ENCODE data around the gene GLUD2.

GLUD2 gene

GRCh38 chrX:121014826-121015225 lies 32.6 kb upstream of the GLUD2 start:
- H4K8ac ChIP-seq (ENCODE audit: low read length), result no peak overlapping the region
- H3K27ac ChIP-seq (ENCODE audit: low read length, poor library complexity, severe bottlenecking), result no peak overlapping the region
- no peaks in the 10 kb centered on the region for H3K27me3 ChIP-seq (ENCODE audit: control insufficient read depth in 1 of 2, insufficient read depth in 1 of 2, low read length in 2 of 2)
- H3K9ac ChIP-seq (ENCODE audit: low read length), result no peak overlapping the region
- no peaks in the 10 kb centered on the region for H3K79me1 ChIP-seq (replicated peaks; ENCODE audit: low read length, poor library complexity, severe bottlenecking)
- H3K4me1 ChIP-seq (ENCODE audit: control insufficient read depth, insufficient read depth, low read depth, low read length), result no peaks in the 10 kb centered on the region
- no peak overlapping the region for H3K18ac ChIP-seq (ENCODE audit: low read depth in 1 of 2, low read length in 2 of 2)
- no peak overlapping the region for H3K4me2 ChIP-seq (ENCODE audit: low read length, poor library complexity, severe bottlenecking)
- H3K9me3 ChIP-seq (ENCODE audit: control insufficient read depth, low read length), result peaks cover 4% of the 10 kb centered on the region
- no peak overlapping the region for H2BK5ac ChIP-seq (ENCODE audit: low read depth, low read length, poor library complexity, severe bottlenecking)
- H2BK120ac ChIP-seq (ENCODE audit: low read depth, low read length), result no peak overlapping the region
- WGBS, result 60% methylated on average over 1 of the region's 2 CpGs
- no peak overlapping the region for H2AFZ ChIP-seq (ENCODE audit: low read depth, low read length)
- DNase-seq, result no peak
- no peak overlapping the region for H2BK12ac ChIP-seq (ENCODE audit: low read length in 2 of 2)
- H2AK5ac ChIP-seq (ENCODE audit: low read length, severe bottlenecking), result no peak overlapping the region
- H3K4ac ChIP-seq (ENCODE audit: low read depth in 1 of 2, low read length in 2 of 2), result no peak overlapping the region
- no peak overlapping the region for H3K4me3 ChIP-seq (ENCODE audit: insufficient read depth in 1 of 2, low read depth in 1 of 2, low read length in 2 of 2)
- no peak overlapping the region for H3K23ac ChIP-seq (ENCODE audit: low read length in 2 of 2)
- no peak overlapping the region for H4K91ac ChIP-seq (ENCODE audit: low read length)
- H3K14ac ChIP-seq (ENCODE audit: low read length in 2 of 2), result no peak overlapping the region
- no peaks in the 10 kb centered on the region for H3K36me3 ChIP-seq (ENCODE audit: control insufficient read depth in 1 of 2, insufficient read depth in 2 of 2, low read depth in 1 of 2, low read length in 2 of 2)
- no peak overlapping the region for H2BK15ac ChIP-seq (ENCODE audit: low read depth, poor library complexity, severe bottlenecking)

GRCh38 chrX:121028419-121028818 lies 19.0 kb upstream of the GLUD2 start:
- H3K36me3 ChIP-seq (ENCODE audit: control insufficient read depth in 1 of 2, insufficient read depth in 2 of 2, low read depth in 1 of 2, low read length in 2 of 2), result no peaks in the 10 kb centered on the region
- no peak overlapping the region for H2BK15ac ChIP-seq (ENCODE audit: low read depth, poor library complexity, severe bottlenecking)
- no peak overlapping the region for H2BK5ac ChIP-seq (ENCODE audit: low read depth, low read length, poor library complexity, severe bottlenecking)
- no peaks in the 10 kb centered on the region for H3K4me1 ChIP-seq (ENCODE audit: control insufficient read depth, insufficient read depth, low read depth, low read length)
- no peak overlapping the region for H3K27ac ChIP-seq (ENCODE audit: low read length, poor library complexity, severe bottlenecking)
- no peak overlapping the region for H2BK12ac ChIP-seq (ENCODE audit: low read length in 2 of 2)
- no peak overlapping the region for H3K14ac ChIP-seq (ENCODE audit: low read length in 2 of 2)
- no peak overlapping the region for H3K4ac ChIP-seq (ENCODE audit: low read depth in 1 of 2, low read length in 2 of 2)
- H3K9me3 ChIP-seq (ENCODE audit: control insufficient read depth, low read length), result no peaks in the 10 kb centered on the region
- H3K18ac ChIP-seq (ENCODE audit: low read depth in 1 of 2, low read length in 2 of 2), result no peak overlapping the region
- no peak overlapping the region for H2BK120ac ChIP-seq (ENCODE audit: low read depth, low read length)
- no peak overlapping the region for H2AK5ac ChIP-seq (ENCODE audit: low read length, severe bottlenecking)
- H3K27me3 ChIP-seq (ENCODE audit: control insufficient read depth in 1 of 2, insufficient read depth in 1 of 2, low read length in 2 of 2), result no peaks in the 10 kb centered on the region
- no CpG with 5 or more reads among the region's 1 CpG for WGBS
- H3K79me1 ChIP-seq (replicated peaks; ENCODE audit: low read length, poor library complexity, severe bottlenecking), result no peaks in the 10 kb centered on the region
- H3K9ac ChIP-seq (ENCODE audit: low read length), result no peak overlapping the region
- H3K23ac ChIP-seq (ENCODE audit: low read length in 2 of 2), result no peak overlapping the region
- H3K4me3 ChIP-seq (ENCODE audit: insufficient read depth in 1 of 2, low read depth in 1 of 2, low read length in 2 of 2), result no peak overlapping the region
- no peak overlapping the region for H3K4me2 ChIP-seq (ENCODE audit: low read length, poor library complexity, severe bottlenecking)
- no peak for DNase-seq
- H2AFZ ChIP-seq (ENCODE audit: low read depth, low read length), result no peak overlapping the region
- no peak overlapping the region for H4K91ac ChIP-seq (ENCODE audit: low read length)
- no peak overlapping the region for H4K8ac ChIP-seq (ENCODE audit: low read length)

GRCh38 chrX:121030083-121030482 lies 17.3 kb upstream of the GLUD2 start:
- Histone ChIP-seq H2BK120ac (ENCODE audit: low read depth, low read length) (no peak overlapping the region), H3K14ac (ENCODE audit: low read length in 2 of 2) (no peak overlapping the region), H3K4me2 (ENCODE audit: low read length, poor library complexity, severe bottlenecking) (no peak overlapping the region), H3K4ac (ENCODE audit: low read depth in 1 of 2, low read length in 2 of 2) (no peak overlapping the region), H2AK5ac (ENCODE audit: low read length, severe bottlenecking) (no peak overlapping the region), H3K36me3 (ENCODE audit: control insufficient read depth in 1 of 2, insufficient read depth in 2 of 2, low read depth in 1 of 2, low read length in 2 of 2) (no peaks in the 10 kb centered on the region), H2BK12ac (ENCODE audit: low read length in 2 of 2) (no peak overlapping the region), H3K9me3 (ENCODE audit: control insufficient read depth, low read length) (no peaks in the 10 kb centered on the region), H3K4me3 (ENCODE audit: insufficient read depth in 1 of 2, low read depth in 1 of 2, low read length in 2 of 2) (no peak overlapping the region), H3K4me1 (ENCODE audit: control insufficient read depth, insufficient read depth, low read depth, low read length) (no peaks in the 10 kb centered on the region), H3K27ac (ENCODE audit: low read length, poor library complexity, severe bottlenecking) (no peak overlapping the region), H4K8ac (ENCODE audit: low read length) (no peak overlapping the region), H2BK5ac (ENCODE audit: low read depth, low read length, poor library complexity, severe bottlenecking) (no peak overlapping the region), H3K23ac (ENCODE audit: low read length in 2 of 2) (no peak overlapping the region), H3K79me1 (replicated peaks; ENCODE audit: low read length, poor library complexity, severe bottlenecking) (no peaks in the 10 kb centered on the region), H3K27me3 (ENCODE audit: control insufficient read depth in 1 of 2, insufficient read depth in 1 of 2, low read length in 2 of 2) (no peaks in the 10 kb centered on the region), H3K9ac (ENCODE audit: low read length) (no peak overlapping the region), H2BK15ac (ENCODE audit: low read depth, poor library complexity, severe bottlenecking) (no peak overlapping the region), H2AFZ (ENCODE audit: low read depth, low read length) (no peak overlapping the region), H3K18ac (ENCODE audit: low read depth in 1 of 2, low read length in 2 of 2) (no peak overlapping the region), H4K91ac (ENCODE audit: low read length) (no peak overlapping the region)
- no peak for DNase-seq
- WGBS, result 91% methylated on average over 2 of the region's 4 CpGs

GRCh38 chrX:121032531-121032930 lies 14.9 kb upstream of the GLUD2 start:
- H4K91ac ChIP-seq (ENCODE audit: low read length), result no peak overlapping the region
- no peak overlapping the region for H3K4me2 ChIP-seq (ENCODE audit: low read length, poor library complexity, severe bottlenecking)
- H3K36me3 ChIP-seq (ENCODE audit: control insufficient read depth in 1 of 2, insufficient read depth in 2 of 2, low read depth in 1 of 2, low read length in 2 of 2), result no peaks in the 10 kb centered on the region
- no peak overlapping the region for H3K18ac ChIP-seq (ENCODE audit: low read depth in 1 of 2, low read length in 2 of 2)
- H3K9ac ChIP-seq (ENCODE audit: low read length), result no peak overlapping the region
- no peak overlapping the region for H2BK120ac ChIP-seq (ENCODE audit: low read depth, low read length)
- no peaks in the 10 kb centered on the region for H3K9me3 ChIP-seq (ENCODE audit: control insufficient read depth, low read length)
- H3K14ac ChIP-seq (ENCODE audit: low read length in 2 of 2), result no peak overlapping the region
- no peak for DNase-seq
- H3K27ac ChIP-seq (ENCODE audit: low read length, poor library complexity, severe bottlenecking), result no peak overlapping the region
- H3K79me1 ChIP-seq (replicated peaks; ENCODE audit: low read length, poor library complexity, severe bottlenecking), result no peaks in the 10 kb centered on the region
- H2BK5ac ChIP-seq (ENCODE audit: low read depth, low read length, poor library complexity, severe bottlenecking), result no peak overlapping the region
- H3K27me3 ChIP-seq (ENCODE audit: control insufficient read depth in 1 of 2, insufficient read depth in 1 of 2, low read length in 2 of 2), result no peaks in the 10 kb centered on the region
- H4K8ac ChIP-seq (ENCODE audit: low read length), result no peak overlapping the region
- H2AFZ ChIP-seq (ENCODE audit: low read depth, low read length), result no peak overlapping the region
- no peak overlapping the region for H3K4ac ChIP-seq (ENCODE audit: low read depth in 1 of 2, low read length in 2 of 2)
- no peak overlapping the region for H2BK12ac ChIP-seq (ENCODE audit: low read length in 2 of 2)
- H3K4me3 ChIP-seq (ENCODE audit: insufficient read depth in 1 of 2, low read depth in 1 of 2, low read length in 2 of 2), result no peak overlapping the region
- H3K4me1 ChIP-seq (ENCODE audit: control insufficient read depth, insufficient read depth, low read depth, low read length), result no peaks in the 10 kb centered on the region
- no peak overlapping the region for H2BK15ac ChIP-seq (ENCODE audit: low read depth, poor library complexity, severe bottlenecking)
- 0% methylated on average over 1 of the region's 2 CpGs for WGBS
- no peak overlapping the region for H2AK5ac ChIP-seq (ENCODE audit: low read length, severe bottlenecking)
- H3K23ac ChIP-seq (ENCODE audit: low read length in 2 of 2), result no peak overlapping the region

Data from mesenchymal stem cell (in vitro differentiated cells and primary cell).